WTC11 (cell line): ENCODE data around the gene LAMB4. TPM values are rescaled to one million over a fixed set of nuclear protein-coding genes. Genes with fewer than 3 reads are reported as not detected.

ENCODE experiments used
- ATAC-seq: fragments of 200-7000 bp; cut with Tn5 transposase; 2 replicates; pipeline ENCODE4 v1.10.0; 2021; ENCODE audit warnings: mild to moderate bottlenecking, moderate library complexity
- CTCF ChIA-PET: fragments of 300-600 bp; sonication (Branson Sonifier 250); formaldehyde crosslinking; loops from one replicate; lab custom pipeline; 2021; ENCODE audit warnings: antibody characterized with exemption; lab: Charles Lee
- POLR2A ChIA-PET: fragments of 350-600 bp; sonication (Branson Sonifier 250); formaldehyde crosslinking; loops from one replicate; lab custom pipeline; 2021; ENCODE audit warnings: antibody characterized with exemption; lab: Charles Lee
- DNase-seq: peaks from one replicate; pipeline ENCODE4 v3.0.0; 2021; ENCODE audit warnings: low spot score
- H3K27ac Mint-ChIP-seq: 2 replicates; pipeline ENCODE4 v1.8.0; 2021; ENCODE audit warnings: mixed read lengths
- H3K27me3 Mint-ChIP-seq: 2 replicates; pipeline ENCODE4 v1.8.0; 2021; ENCODE audit warnings: low read depth, mild to moderate bottlenecking, moderate library complexity, mixed read lengths
- H3K36me3 Mint-ChIP-seq: 2 replicates; pipeline ENCODE4 v1.8.0; 2021; ENCODE audit warnings: mixed read lengths
- H3K4me1 Mint-ChIP-seq: 2 replicates; pipeline ENCODE4 v1.8.0; 2022; ENCODE audit warnings: mixed read lengths
- H3K4me3 Mint-ChIP-seq: 2 replicates; pipeline ENCODE4 v1.8.0; 2021; ENCODE audit warnings: mild to moderate bottlenecking, moderate library complexity, mixed read lengths
- H3K9me3 Mint-ChIP-seq: 2 replicates; pipeline ENCODE4 v1.8.0; 2021; ENCODE audit warnings: mixed read lengths
- ATF1 ChIP-seq: sonication (generic); formaldehyde crosslinking; IDR thresholded peaks from 2 replicates; pipeline ENCODE4 v1.8.1; 2023; ENCODE audit warnings: mild to moderate bottlenecking, moderate library complexity, missing genetic modification reagents
- ATF2 ChIP-seq: sonication (generic); formaldehyde crosslinking; IDR thresholded peaks from 2 replicates; pipeline ENCODE4 v1.8.1; 2022; ENCODE audit warnings: low read depth, missing genetic modification reagents, borderline replicate concordance
- ESRRA ChIP-seq: sonication (generic); formaldehyde crosslinking; IDR thresholded peaks from 2 replicates; pipeline ENCODE4 v1.8.1; 2022; ENCODE audit warnings: mild to moderate bottlenecking, missing genetic modification reagents, borderline replicate concordance
- FOXJ3 ChIP-seq: sonication (generic); formaldehyde crosslinking; IDR thresholded peaks from 2 replicates; pipeline ENCODE4 v1.9.0; 2021; ENCODE audit warnings: missing genetic modification reagents, mild to moderate bottlenecking, borderline replicate concordance
- FOXP1 ChIP-seq: sonication (generic); formaldehyde crosslinking; IDR thresholded peaks from 2 replicates; pipeline ENCODE4 v1.8.0; 2022; ENCODE audit warnings: missing genetic modification reagents, mild to moderate bottlenecking, moderate library complexity, borderline replicate concordance
- FOXP4 ChIP-seq: sonication (generic); formaldehyde crosslinking; IDR thresholded peaks from 2 replicates; pipeline ENCODE4 v1.8.0; 2022; ENCODE audit warnings: mild to moderate bottlenecking, missing genetic modification reagents
- GTF2I ChIP-seq: fragments of 250-450 bp; sonication (Bioruptor Pico); conservative IDR thresholded peaks from 2 replicates; pipeline ENCODE4 v1.4.0; 2021; ENCODE audit warnings: mild to moderate bottlenecking
- IRF2 ChIP-seq: sonication (generic); formaldehyde crosslinking; IDR thresholded peaks from 2 replicates; pipeline ENCODE4 v1.8.0; 2022; ENCODE audit warnings: low read depth, missing genetic modification reagents, borderline replicate concordance
- MAX ChIP-seq: sonication (generic); formaldehyde crosslinking; IDR thresholded peaks from 2 replicates; pipeline ENCODE4 v1.8.0; 2022; ENCODE audit warnings: mild to moderate bottlenecking, missing genetic modification reagents
- NR3C1 ChIP-seq: sonication (generic); formaldehyde crosslinking; conservative IDR thresholded peaks from 2 replicates; pipeline ENCODE4 v1.8.1; 2023; ENCODE audit warnings: low read depth, mild to moderate bottlenecking, missing genetic modification reagents
- SMAD4 ChIP-seq: sonication (generic); formaldehyde crosslinking; IDR thresholded peaks from 2 replicates; pipeline ENCODE4 v1.8.0; 2022; ENCODE audit warnings: mild to moderate bottlenecking, missing genetic modification reagents
- TCF7 ChIP-seq: sonication (generic); formaldehyde crosslinking; IDR thresholded peaks from 2 replicates; pipeline ENCODE4 v1.8.0; 2022; ENCODE audit warnings: mild to moderate bottlenecking, low read depth, missing genetic modification reagents, moderate library complexity
- TEAD1 ChIP-seq: sonication (generic); formaldehyde crosslinking; IDR thresholded peaks from 2 replicates; pipeline ENCODE4 v1.8.0; 2022; ENCODE audit warnings: mild to moderate bottlenecking, missing genetic modification reagents
- TEAD4 ChIP-seq: sonication (generic); formaldehyde crosslinking; IDR thresholded peaks from 2 replicates; pipeline ENCODE4 v1.8.0; 2022; ENCODE audit warnings: mild to moderate bottlenecking, missing genetic modification reagents
- USF1 ChIP-seq: sonication (generic); formaldehyde crosslinking; IDR thresholded peaks from 2 replicates; pipeline ENCODE4 v1.8.0; 2022; ENCODE audit warnings: mild to moderate bottlenecking, missing genetic modification reagents
- ZBTB43 ChIP-seq: sonication (generic); formaldehyde crosslinking; IDR thresholded peaks from 2 replicates; pipeline ENCODE4 v1.8.1; 2023; ENCODE audit warnings: mild to moderate bottlenecking, missing genetic modification reagents
- ZNF317 ChIP-seq: sonication (generic); formaldehyde crosslinking; IDR thresholded peaks from 2 replicates; pipeline ENCODE4 v1.8.1; 2023; ENCODE audit warnings: low read depth, mild to moderate bottlenecking, moderate library complexity, missing genetic modification reagents, borderline replicate concordance
- ZNF396 ChIP-seq: fragments of 250-450 bp; sonication (Bioruptor Pico); IDR thresholded peaks from 2 replicates; pipeline ENCODE4 v1.8.0; 2021; ENCODE audit warnings: mild to moderate bottlenecking, moderate library complexity, borderline replicate concordance
- ZNF423 ChIP-seq: fragments of 250-450 bp; sonication (Bioruptor Pico); IDR thresholded peaks from 2 replicates; pipeline ENCODE4 v2.1.2; 2022; ENCODE audit warnings: mild to moderate bottlenecking, moderate library complexity
- ZNF425 ChIP-seq: fragments of 250-450 bp; sonication (Bioruptor Pico); conservative IDR thresholded peaks from 2 replicates; pipeline ENCODE4 v1.9.0; 2021; ENCODE audit warnings: mild to moderate bottlenecking
- ZNF512 ChIP-seq: sonication (generic); formaldehyde crosslinking; IDR thresholded peaks from 2 replicates; pipeline ENCODE4 v1.8.1; 2022; ENCODE audit warnings: missing genetic modification reagents, borderline replicate concordance
- total RNA-seq: library from RNA; stranded (reverse); gene quantifications from 3 replicates; pipeline ENCODE4 v1.2.3, GENCODE V29; 2021

The LAMB4 gene
- total RNA-seq, 1 experiment from 2014 or later: not detected

- no peak overlapping the region for H3K4me3 Mint-ChIP-seq
- POLR2A ChIA-PET: interaction anchor here (1.0 kb wide), 1 partner anchor 33 kb away, joined by 5 read pairs; no protein-coding TSS in a partner anchor
- no peaks in the 10 kb centered on the region for H3K9me3 Mint-ChIP-seq
These were observed 93.0 kb downstream of the LAMB4 start for GRCh38 chr7:108037140-108037539.

GRCh38 chr7:108034586-108034985 is 95.6 kb downstream of the LAMB4 start:
- H3K4me3 Mint-ChIP-seq: peak overlapping the region; percentile 3; the same call in 1 of the 2 replicates
- peaks cover 22% of the 10 kb centered on the region for H3K4me1 Mint-ChIP-seq
- no peaks in the 10 kb centered on the region for H3K9me3 Mint-ChIP-seq
- ChIA-PET POLR2A (no interaction called here), CTCF (interaction anchor here (0.6 to 2.5 kb wide), 6 partner anchors 10 to 434 kb away, joined by 3 to 18 read pairs (median 6); no protein-coding TSS in a partner anchor)
- no peaks in the 10 kb centered on the region for H3K36me3 Mint-ChIP-seq
- ATAC-seq (peak; percentile 94), DNase-seq (no peak)
- peak overlapping the region; percentile 87 for H3K27ac Mint-ChIP-seq
- no peaks in the 10 kb centered on the region for H3K27me3 Mint-ChIP-seq
- TF ChIP-seq TEAD4 (CRISPR knock-in tag) (no peak), MAX (CRISPR knock-in tag) (no peak), ZNF423 (CRISPR knock-in tag) (no peak), ESRRA (CRISPR knock-in tag) (no peak), ZBTB43 (CRISPR knock-in tag) (no peak), FOXP4 (CRISPR knock-in tag) (no peak), ATF1 (no peak), USF1 (no peak), FOXJ3 (CRISPR knock-in tag) (no peak)

More at GRCh38 chr7:108037140-108037539, 93.0 kb downstream of the LAMB4 start:
- H3K27me3 Mint-ChIP-seq: no peaks in the 10 kb centered on the region; the same call in 1 of the 2 replicates
- no peak for DNase-seq
- H3K36me3 Mint-ChIP-seq: no peaks in the 10 kb centered on the region
- TF ChIP-seq ATF2 (no peak), TCF7 (CRISPR knock-in tag) (no peak), SMAD4 (CRISPR knock-in tag) (no peak), ZNF396 (no peak), ZNF317 (CRISPR knock-in tag) (no peak), TEAD1 (CRISPR knock-in tag) (no peak), FOXP1 (CRISPR knock-in tag) (no peak), USF1 (no peak), NR3C1 (CRISPR knock-in tag) (no peak), ZNF425 (no peak), GTF2I (CRISPR knock-in tag) (no peak), IRF2 (CRISPR knock-in tag) (no peak), ZNF512 (no peak)
- TF ChIP-seq, all 79 proteins: peak for 0
- CTCF ChIA-PET: no interaction called here
- ATAC-seq: no peak
- no peak overlapping the region for H3K27ac Mint-ChIP-seq
- H3K4me1 Mint-ChIP-seq: peaks cover 22% of the 10 kb centered on the region
